ENCODE data around the gene CCDC85A.

- TF ChIP-seq CTCF (conservative IDR thresholded peaks at IDR 0.05; ENCODE audit: low read depth, low read length) (no peak), EZH2 (IDR thresholded peaks at IDR 0.05; ENCODE audit: low read length, unreplicated experiment) (no peak), EZH2phosphoT487 (IDR thresholded peaks at IDR 0.05; ENCODE audit: borderline replicate concordance, low read length) (no peak)
Measured at GRCh38 chr2:56148825-56149224, 35.0 kb upstream of the CCDC85A start.
